Prostate gland (tissue), 2 donors: Measurements from ENCODE around the gene LARP4B.

Experiments used
- POLR2A ChIP-seq: fragments of 450-650 bp; IDR thresholded peaks from one replicate; pipeline ENCODE4 v1.6.1; 2016; ENCODE audit warnings: antibody characterized with exemption, mild to moderate bottlenecking
- TF ChIP-seq, protein P1 (sequence below), 4 experiments: fragments of 200-600 bp in 2 of 4; fragments of 450-650 bp in 2 of 4; sonication (generic) in 2 of 4; IDR thresholded peaks; 1 replicate in 3 of 4; 2 replicates in 1 of 4; pipeline ENCODE4 v1.5.1; 2016 to 2019; ENCODE audit warnings: antibody characterized with exemption in 4 of 4, mild to moderate bottlenecking in 2 of 4, moderate library complexity in 2 of 4

DNA sequence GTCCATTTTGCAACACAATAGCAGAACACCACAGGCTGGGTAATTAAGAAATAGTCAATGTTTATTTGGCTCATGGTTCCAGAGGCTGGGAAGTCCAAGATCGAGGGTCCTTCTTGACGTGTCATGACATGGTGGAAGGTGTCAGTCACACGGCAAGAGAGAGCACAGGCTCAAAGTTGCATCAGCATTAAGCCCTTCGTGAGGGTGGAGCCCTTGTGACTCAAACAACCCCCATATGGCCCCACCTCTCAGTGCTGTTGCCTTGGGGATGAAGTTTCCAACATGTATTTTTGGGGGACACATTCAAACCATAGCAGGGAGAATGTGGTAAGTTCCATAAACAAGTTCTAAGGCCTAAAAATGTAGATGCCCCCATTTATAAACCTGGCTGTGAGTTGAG, 32.1 kb upstream of the LARP4B start:
- TF ChIP-seq POLR2A, result no peak
- TF ChIP-seq, protein P1, sequence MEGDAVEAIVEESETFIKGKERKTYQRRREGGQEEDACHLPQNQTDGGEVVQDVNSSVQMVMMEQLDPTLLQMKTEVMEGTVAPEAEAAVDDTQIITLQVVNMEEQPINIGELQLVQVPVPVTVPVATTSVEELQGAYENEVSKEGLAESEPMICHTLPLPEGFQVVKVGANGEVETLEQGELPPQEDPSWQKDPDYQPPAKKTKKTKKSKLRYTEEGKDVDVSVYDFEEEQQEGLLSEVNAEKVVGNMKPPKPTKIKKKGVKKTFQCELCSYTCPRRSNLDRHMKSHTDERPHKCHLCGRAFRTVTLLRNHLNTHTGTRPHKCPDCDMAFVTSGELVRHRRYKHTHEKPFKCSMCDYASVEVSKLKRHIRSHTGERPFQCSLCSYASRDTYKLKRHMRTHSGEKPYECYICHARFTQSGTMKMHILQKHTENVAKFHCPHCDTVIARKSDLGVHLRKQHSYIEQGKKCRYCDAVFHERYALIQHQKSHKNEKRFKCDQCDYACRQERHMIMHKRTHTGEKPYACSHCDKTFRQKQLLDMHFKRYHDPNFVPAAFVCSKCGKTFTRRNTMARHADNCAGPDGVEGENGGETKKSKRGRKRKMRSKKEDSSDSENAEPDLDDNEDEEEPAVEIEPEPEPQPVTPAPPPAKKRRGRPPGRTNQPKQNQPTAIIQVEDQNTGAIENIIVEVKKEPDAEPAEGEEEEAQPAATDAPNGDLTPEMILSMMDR (IDR thresholded peaks at IDR 0.05), result no peak
